Tibial artery (tissue), 4 donors: ENCODE measurements around the gene OR51B2.

Source experiments
- DNase-seq, 2 donors: peaks; one replicate each; pipeline ENCODE4 v3.0.0-alpha.2; 2019
- H3K27ac ChIP-seq, 2 donors: fragments of 200-600 bp; sonication (generic) in 1 of 2; 1 replicate in 1 of 2; 2 replicates in 1 of 2; pipeline ENCODE4 v1.5.1; 2018 to 2019; ENCODE audit warnings: mild to moderate bottlenecking in 1 of 2
- H3K27me3 ChIP-seq, 2 donors: fragments of 200-600 bp; sonication (generic) in 1 of 2; one replicate each; pipeline versions ENCODE4 v1.5.1 to v1.6.0; 2016 to 2019
- H3K36me3 ChIP-seq, 3 donors: fragments of 200-600 bp; sonication (generic) in 2 of 3; one replicate each; pipeline ENCODE4 v1.5.1; 2016 to 2019; ENCODE audit warnings: mild to moderate bottlenecking in 2 of 3
- H3K4me1 ChIP-seq, 4 donors: fragments of 200-600 bp; sonication (generic) in 2 of 4; 1 replicate in 3 of 4; 2 replicates in 1 of 4; pipeline ENCODE4 v1.5.1; 2016 to 2019
- H3K4me3 ChIP-seq, 2 donors: fragments of 200-600 bp; sonication (generic) in 1 of 2; 1 replicate in 1 of 2; 2 replicates in 1 of 2; pipeline ENCODE4 v1.5.1; 2018 to 2019; ENCODE audit warnings: mild to moderate bottlenecking in 2 of 2
- H3K9me3 ChIP-seq, 3 donors: fragments of 200-600 bp; sonication (generic) in 1 of 3; one replicate each; pipeline ENCODE4 v1.5.1; 2016 to 2019
- CTCF ChIP-seq, 2 experiments: fragments of 200-600 bp in 1 of 2; fragments of 450-650 bp in 1 of 2; IDR thresholded peaks; one replicate each; pipeline ENCODE4 v1.5.1; 2017 to 2019; ENCODE audit warnings: antibody characterized with exemption in 2 of 2, mild to moderate bottlenecking in 1 of 2, moderate library complexity in 1 of 2
- intact Hi-C: fragments of 100-400 bp; cut with DNase I; formaldehyde crosslinking; loops from one replicate; pipeline ENCODE4 v1.15.0; 2023; ENCODE audit warnings: low total_unique reads

OR51B2 gene

GRCh38 chr11:5283882-5284281 lies 40.2 kb downstream of the OR51B2 start:
- TF ChIP-seq CTCF (IDR thresholded peaks at IDR 0.05) = no peak
- no peak for DNase-seq
- no peaks in the 10 kb centered on the region for H3K36me3 ChIP-seq
- H3K9me3 ChIP-seq = no peaks in the 10 kb centered on the region
- intact Hi-C loops = no loop called here
- H3K27me3 ChIP-seq = no peaks in the 10 kb centered on the region
- H3K4me1 ChIP-seq = peaks cover 0 to 8% (median 0%) of the 10 kb centered on the region in 4 donors
- H3K27ac ChIP-seq = no peak overlapping the region
- no peak overlapping the region for H3K4me3 ChIP-seq

GRCh38 chr11:5283086-5283485 lies 41.0 kb downstream of the OR51B2 start:
- H3K36me3 ChIP-seq = no peaks in the 10 kb centered on the region
- no peak overlapping the region for H3K4me3 ChIP-seq
- H3K4me1 ChIP-seq = peaks cover 0 to 8% (median 0%) of the 10 kb centered on the region in 4 donors
- H3K9me3 ChIP-seq = no peaks in the 10 kb centered on the region
- intact Hi-C loops = no loop called here
- no peak for DNase-seq
- H3K27me3 ChIP-seq = no peaks in the 10 kb centered on the region
- no peak overlapping the region for H3K27ac ChIP-seq
- TF ChIP-seq CTCF (IDR thresholded peaks at IDR 0.05) = no peak

- H3K36me3 ChIP-seq = no peaks in the 10 kb centered on the region
- peaks cover 0 to 8% (median 0%) of the 10 kb centered on the region in 4 donors for H3K4me1 ChIP-seq
- intact Hi-C loops = no loop called here
- DNase-seq = no peak
- no peak overlapping the region for H3K27ac ChIP-seq
- H3K27me3 ChIP-seq = no peaks in the 10 kb centered on the region
- no peak overlapping the region for H3K4me3 ChIP-seq
- H3K9me3 ChIP-seq = no peaks in the 10 kb centered on the region
- TF ChIP-seq CTCF (IDR thresholded peaks at IDR 0.05) = no peak
Observed at GRCh38 chr11:5282628-5283027, 41.5 kb downstream of the OR51B2 start.

GRCh38 chr11:5281596-5281995 lies 42.5 kb downstream of the OR51B2 start:
- intact Hi-C loops = no loop called here
- Histone ChIP-seq H3K27ac (no peak overlapping the region), H3K4me1 (peaks cover 0 to 8% (median 0%) of the 10 kb centered on the region in 4 donors), H3K4me3 (no peak overlapping the region), H3K36me3 (no peaks in the 10 kb centered on the region), H3K9me3 (no peaks in the 10 kb centered on the region), H3K27me3 (no peaks in the 10 kb centered on the region)
- DNase-seq = no peak
- TF ChIP-seq CTCF (IDR thresholded peaks at IDR 0.05) = no peak

- intact Hi-C loops = no loop called here
- Histone ChIP-seq H3K9me3 (no peaks in the 10 kb centered on the region), H3K4me1 (peaks cover 0 to 8% (median 0%) of the 10 kb centered on the region in 4 donors), H3K4me3 (no peak overlapping the region), H3K27ac (no peak overlapping the region), H3K36me3 (no peaks in the 10 kb centered on the region), H3K27me3 (no peaks in the 10 kb centered on the region)
- DNase-seq = peak; percentile 51 to 80
- TF ChIP-seq CTCF (IDR thresholded peaks at IDR 0.05) = no peak
Observed at GRCh38 chr11:5280582-5281102, 43.5 kb downstream of the OR51B2 start.
